ENCODE measurements around the gene FBLN1.
"Not testable (repeated sequence)": the region's sequence is repeated elsewhere in the genome, so short reads cannot be mapped to it uniquely, and the experiment has no call there.

Gene FBLN1, protein sequence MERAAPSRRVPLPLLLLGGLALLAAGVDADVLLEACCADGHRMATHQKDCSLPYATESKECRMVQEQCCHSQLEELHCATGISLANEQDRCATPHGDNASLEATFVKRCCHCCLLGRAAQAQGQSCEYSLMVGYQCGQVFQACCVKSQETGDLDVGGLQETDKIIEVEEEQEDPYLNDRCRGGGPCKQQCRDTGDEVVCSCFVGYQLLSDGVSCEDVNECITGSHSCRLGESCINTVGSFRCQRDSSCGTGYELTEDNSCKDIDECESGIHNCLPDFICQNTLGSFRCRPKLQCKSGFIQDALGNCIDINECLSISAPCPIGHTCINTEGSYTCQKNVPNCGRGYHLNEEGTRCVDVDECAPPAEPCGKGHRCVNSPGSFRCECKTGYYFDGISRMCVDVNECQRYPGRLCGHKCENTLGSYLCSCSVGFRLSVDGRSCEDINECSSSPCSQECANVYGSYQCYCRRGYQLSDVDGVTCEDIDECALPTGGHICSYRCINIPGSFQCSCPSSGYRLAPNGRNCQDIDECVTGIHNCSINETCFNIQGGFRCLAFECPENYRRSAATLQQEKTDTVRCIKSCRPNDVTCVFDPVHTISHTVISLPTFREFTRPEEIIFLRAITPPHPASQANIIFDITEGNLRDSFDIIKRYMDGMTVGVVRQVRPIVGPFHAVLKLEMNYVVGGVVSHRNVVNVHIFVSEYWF

DNA sequence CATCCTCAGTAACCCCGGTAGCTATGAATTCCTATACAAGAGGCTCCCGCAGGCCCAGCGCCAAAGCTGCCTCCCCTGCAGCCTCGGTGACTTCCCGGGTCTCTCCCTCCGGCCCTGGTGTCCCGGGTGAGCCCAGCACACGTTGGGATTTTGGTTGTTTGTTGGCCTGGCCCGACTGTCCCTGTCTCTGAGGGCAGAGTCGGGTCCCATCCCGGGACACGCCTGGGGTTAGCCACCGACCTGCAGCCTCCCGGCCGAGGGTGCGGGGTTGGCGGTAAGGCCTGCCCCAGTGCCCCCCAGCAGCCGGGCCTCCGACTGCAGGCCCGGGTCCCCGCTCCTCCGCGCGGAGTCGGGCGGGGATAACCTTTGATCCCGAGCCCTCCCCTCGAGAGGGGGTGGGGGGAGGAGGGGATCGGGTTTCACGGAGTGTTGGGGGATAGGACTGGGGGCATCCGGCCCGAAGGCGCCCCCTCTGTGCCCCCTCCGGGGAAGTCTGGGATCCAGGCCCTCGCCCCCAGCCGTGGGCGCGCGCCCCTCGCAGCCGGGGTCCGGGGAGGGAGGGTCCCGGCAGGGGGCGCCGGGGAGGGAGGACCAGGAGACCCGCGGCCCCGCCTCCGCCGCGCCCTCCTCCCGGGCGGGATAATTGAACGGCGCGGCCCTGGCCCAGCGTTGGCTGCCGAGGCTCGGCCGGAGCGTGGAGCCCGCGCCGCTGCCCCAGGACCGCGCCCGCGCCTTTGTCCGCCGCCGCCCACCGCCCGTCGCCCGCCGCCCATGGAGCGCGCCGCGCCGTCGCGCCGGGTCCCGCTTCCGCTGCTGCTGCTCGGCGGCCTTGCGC, at the start of gene FBLN1:
Gene FBLN1, plus strand, starts transcription at position 669 of the 835 bp plus-strand sequence. Its CDS starts 103 bp downstream, at position 772.
- peak; percentile 4 for DNase-seq

GRCh38 chr22:45453764-45454163, 48.9 kb upstream of the FBLN1 start:
- DNase-seq, result no peak

DNA sequence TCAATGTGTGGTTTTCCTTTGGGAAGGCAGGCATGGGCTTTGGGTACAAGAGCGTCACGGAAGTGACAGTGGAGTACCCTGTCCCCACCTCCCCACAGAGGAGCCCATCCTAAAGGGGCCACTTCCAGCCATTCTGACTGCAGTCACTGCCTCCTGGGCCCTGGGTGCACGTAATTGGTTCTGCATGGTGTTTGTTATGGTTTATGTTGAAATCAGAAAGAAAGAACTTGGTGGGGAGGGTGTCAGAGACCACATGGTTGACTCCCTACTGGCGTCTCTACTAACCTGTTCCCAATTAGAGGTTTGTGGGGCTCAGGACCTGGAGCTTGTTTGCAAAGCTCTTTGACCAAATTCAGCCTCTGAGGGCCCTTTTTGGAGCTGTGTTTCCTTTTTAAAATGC, 48.4 kb upstream of the FBLN1 start:
- DNase-seq, result no peak

- no peak for DNase-seq
Observed at GRCh38 chr22:45455212-45455611, 47.5 kb upstream of the FBLN1 start.

GRCh38 chr22:45455621-45456020, 47.1 kb upstream of the FBLN1 start:
- DNase-seq, result no peak

DNA sequence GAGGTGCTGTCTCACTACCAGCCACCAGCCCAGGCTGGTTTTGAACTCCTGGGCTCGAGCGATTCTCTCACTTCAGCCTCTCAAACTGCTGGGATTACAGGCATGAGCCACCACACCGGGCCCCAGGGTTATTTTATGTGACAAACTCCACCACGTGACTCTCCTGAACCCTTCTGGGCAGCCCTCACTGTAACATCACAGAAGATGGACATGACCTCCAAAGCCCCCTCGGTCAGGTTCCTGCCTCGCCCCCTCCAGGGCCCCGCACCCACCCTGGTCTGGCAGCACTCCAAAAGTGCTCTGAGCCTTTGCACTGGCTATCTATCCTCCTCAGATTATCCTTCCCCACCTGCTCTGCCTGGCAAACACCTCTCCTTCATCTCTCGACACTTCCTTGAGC, 45.9 kb upstream of the FBLN1 start:
- no peak for DNase-seq

GRCh38 chr22:45458532-45458931, 44.2 kb upstream of the FBLN1 start:
- no peak for DNase-seq

- no peak for DNase-seq
Observed at GRCh38 chr22:45459235-45459634, 43.4 kb upstream of the FBLN1 start.

- DNase-seq, result no peak
Observed at GRCh38 chr22:45460288-45461109, 42.2 kb upstream of the FBLN1 start.

GRCh38 chr22:45462034-45462655, 40.5 kb upstream of the FBLN1 start:
- no peak for DNase-seq

DNA sequence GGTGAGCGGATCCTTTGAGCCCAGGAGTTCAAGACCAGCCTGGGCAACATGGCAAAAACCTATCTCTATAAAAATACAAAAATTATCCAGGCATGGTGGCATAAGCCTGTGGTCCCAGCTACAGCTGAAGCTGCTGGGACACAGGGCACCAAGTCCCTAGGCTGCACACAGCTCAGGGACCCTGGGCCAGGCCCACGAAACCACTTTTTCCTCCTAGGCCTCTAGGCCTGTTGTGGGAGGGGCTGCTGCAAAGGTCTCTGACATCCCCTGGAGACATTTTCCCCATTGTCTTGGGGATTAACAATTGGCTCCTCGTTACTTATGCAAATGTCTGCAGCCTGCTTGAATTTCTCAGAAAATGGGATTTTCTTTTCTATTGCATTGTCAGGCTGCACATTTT, 39.0 kb upstream of the FBLN1 start:
- DNase-seq, result not testable (repeated sequence)

DNA sequence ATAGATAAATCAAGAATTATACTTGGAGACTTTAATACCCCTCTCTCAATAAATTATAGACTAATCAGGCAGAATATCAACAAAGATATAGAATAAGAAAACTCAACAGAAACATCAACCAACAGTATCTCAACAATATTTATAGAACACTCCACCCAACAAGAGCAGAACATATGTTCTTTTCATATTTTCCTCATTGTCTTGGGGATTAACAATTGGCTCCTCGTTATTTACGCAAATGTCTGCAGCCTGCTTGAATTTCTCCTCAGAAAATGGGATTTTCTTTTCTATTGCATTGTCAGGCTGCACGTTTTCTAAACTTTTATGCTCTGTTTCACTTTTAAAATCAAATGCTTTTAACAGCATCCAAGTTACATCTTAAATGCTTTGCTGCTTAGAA, 37.0 kb upstream of the FBLN1 start:
- no peak for DNase-seq

GRCh38 chr22:45468872-45469271, 33.8 kb upstream of the FBLN1 start:
- DNase-seq, result no peak

DNA sequence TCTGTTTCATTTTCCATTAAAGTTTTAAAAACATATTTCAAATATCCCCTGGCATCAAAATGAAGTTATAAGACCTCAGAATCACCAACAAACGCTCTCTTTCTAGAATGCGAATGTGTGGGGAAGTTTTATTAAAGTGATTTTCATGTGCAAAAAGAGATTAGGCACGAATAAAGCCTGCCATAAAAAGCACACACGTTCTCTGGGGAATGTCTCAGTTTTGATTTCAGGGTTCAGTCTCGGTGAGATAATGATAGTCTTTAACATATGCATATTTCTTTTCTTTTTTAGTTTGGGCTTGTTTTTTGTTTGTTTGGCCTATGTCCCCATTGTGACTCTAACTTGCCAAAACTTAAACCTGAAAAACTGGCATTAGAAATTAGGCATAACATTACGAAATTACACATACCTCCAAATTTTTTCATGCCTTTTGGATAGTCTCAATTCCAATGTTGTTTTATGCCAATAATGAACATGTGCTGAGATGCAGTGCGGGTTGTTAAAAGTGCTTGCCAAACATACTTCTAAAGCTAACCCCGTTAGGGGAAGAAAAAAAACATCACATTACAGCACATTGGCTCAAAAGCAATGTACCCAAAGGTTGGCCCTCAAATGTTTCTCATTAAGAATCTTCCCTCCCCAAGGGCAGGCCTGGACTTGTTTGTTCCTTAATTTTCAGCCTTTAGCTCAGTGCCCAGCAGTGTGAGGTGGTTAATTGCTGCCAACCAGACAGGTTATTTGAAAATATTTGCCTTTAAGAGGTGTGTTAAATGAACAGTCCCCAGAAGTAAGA, 33.2 kb upstream of the FBLN1 start:
- no peak for DNase-seq

DNA sequence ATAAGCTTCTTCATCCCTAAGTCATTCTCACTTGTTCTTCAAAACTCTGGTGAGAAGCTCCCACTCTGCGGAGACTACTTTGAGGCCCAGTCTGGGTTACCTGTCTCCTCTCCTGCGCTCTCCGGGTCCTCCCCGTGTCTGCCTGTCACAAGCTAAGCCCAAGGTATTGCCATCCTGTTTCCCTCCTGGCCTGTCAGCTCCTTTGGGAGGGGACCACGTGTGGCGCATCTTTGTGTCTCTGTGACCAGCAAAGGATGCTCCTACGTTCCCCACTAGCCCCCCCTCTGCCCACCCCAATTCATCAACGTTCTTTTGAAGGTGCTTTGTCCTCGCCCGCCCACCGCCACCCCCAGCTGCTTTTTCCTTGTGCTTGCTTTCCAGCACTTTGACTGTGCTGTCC, 31.8 kb upstream of the FBLN1 start:
- DNase-seq, result no peak

DNA sequence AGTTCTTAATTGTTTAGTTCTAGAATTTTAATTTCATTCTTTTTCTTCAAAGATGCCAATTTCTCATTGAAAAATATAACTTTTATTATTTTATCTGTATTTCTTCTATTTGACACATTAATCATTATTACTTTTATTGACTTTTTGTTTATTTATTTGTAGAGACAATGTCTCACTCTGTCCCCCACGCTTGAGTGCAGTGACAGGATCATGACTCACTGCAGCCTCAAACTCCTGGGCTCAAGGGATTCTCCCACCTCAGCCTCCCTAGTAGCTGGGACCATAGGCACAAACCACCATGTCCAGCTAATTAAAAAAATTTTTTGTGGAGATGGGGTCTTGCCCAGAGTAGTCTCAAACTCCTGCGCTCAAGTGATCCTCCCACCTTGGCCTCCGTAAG, 30.3 kb upstream of the FBLN1 start:
- no peak for DNase-seq

- DNase-seq, result no peak
Observed at GRCh38 chr22:45473626-45474237, 29.0 kb upstream of the FBLN1 start.

- no peak for DNase-seq
Observed at GRCh38 chr22:45475063-45475747, 27.5 kb upstream of the FBLN1 start.

- DNase-seq, result no peak
Observed at GRCh38 chr22:45475851-45476514, 26.7 kb upstream of the FBLN1 start.

- no peak for DNase-seq
Observed at GRCh38 chr22:45476814-45477213, 25.9 kb upstream of the FBLN1 start.
